Stimulated activated CD4-positive, alpha-beta T cell treated with anti-CD3 and anti-CD28 coated beads, Interleukin-4, amount 100 ng/mL, for 4 hours (primary cell): ENCODE data around the gene ZFHX3.

Source experiments
- DNase-seq, 2 experiments: peaks; one replicate each; pipeline ENCODE4 v3.0.0-alpha.2; 2020

ZFHX3 gene

DNA sequence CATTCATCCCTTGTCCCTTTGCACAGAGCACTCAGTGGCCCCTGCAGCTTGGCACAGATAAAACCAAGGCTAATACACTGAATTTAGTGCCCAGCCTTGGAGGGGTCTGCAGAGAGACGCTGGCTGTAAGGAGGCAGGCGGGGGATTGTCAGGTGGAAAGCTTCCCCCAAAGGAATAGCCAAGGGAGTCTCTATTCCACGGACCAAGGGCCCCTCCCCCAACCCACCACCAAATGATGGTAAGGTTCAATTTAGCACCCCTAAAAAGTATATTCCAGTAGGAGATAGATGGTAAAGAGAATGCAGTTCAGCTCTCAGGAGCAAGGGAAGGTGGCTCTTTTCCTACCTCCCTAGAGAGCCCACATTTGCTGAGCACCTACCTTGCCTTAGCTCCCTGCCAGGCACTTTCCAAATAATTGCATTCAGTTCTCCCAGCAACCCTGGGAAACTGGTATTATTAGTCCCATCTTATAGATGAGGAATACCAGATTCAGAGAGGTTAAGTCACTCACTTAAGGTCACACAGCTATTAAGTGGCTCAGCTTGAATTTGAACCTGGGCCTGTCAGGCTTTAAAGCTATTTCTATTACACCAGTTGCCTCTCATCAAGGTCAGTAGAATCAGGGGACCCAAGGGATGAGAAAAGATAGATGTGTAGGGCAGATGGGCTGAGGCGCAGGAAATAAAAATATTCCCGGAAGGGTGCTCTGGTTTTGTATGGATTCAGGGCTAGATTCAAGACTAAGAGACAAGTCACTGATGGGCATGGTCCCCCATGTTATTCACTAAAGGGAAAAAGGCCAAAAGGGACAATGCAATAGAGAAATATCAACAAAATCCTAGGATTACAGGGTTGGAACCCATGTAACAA, 20.0 kb upstream of the ZFHX3 start:
- DNase-seq, result no peak

- no peak for DNase-seq
Measured at GRCh38 chr16:73066927-73067670, 19.2 kb upstream of the ZFHX3 start.

GRCh38 chr16:73066331-73066926, 18.5 kb upstream of the ZFHX3 start:
- no peak for DNase-seq

GRCh38 chr16:73065632-73066330, 17.9 kb upstream of the ZFHX3 start:
- DNase-seq, result no peak

DNA sequence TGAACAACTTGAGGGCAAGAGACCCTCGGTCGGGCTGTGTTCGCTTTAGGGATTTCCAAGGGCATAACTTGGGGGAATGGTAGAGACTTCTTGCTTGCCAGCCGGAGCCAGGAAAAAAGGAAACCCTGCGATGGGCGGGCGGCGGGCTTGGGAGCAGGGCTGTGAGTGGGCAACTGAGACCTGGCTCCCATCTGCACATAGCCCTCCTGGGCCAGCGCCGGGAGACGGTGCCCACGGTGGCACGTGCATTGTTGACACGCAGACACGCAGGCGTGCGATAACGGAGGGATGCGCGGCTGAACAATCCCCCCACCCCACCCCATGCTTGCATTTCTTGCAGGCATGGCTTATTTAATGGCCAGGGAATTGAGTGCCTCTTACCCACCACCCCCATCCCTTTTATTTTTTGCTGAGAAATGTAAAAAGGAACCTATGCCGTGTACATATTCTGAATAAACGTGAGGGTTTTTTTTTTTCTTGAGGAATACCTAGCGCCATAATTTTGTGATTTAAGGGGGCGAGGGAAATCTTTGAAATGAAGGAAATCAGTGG, 17.1 kb upstream of the ZFHX3 start:
- DNase-seq, result no peak

DNA sequence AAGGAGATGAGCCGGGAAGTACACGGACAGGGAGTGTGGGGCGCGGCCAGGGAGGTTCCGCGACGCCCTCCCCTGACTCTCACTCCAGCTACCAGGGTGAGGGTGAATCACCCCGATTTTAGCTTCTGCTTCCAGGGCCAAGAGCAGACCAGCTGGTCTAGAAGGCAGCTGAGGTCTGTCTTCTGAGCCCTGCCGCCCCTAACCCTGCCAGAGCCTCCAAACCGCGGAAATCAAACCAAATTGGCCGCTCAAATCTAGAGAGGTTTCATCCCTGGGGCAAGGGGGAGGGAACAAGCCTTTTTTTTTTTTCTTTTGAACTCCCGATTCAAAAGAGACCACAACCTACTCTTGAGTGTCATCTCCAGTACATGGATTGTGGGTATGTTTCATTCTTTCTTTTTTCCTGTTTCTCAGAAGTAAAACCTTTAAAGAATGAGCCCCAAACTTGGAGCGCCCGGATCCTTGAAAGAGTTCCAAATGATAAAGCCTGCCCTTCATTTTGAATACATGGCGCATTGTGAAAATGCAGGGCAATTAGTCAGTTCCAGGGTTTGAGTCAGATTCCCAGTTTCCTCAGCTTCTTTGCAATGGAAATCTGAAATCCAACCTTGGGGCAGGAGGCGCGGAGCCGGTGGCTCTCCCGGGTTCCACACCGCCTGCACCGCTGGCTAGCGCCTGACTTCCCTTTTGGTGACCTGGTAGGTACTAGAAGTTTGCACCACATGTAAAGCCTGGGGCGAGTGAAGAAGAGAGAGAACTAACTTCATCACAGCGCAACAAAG, 16.5 kb upstream of the ZFHX3 start:
- DNase-seq, result no peak

DNA sequence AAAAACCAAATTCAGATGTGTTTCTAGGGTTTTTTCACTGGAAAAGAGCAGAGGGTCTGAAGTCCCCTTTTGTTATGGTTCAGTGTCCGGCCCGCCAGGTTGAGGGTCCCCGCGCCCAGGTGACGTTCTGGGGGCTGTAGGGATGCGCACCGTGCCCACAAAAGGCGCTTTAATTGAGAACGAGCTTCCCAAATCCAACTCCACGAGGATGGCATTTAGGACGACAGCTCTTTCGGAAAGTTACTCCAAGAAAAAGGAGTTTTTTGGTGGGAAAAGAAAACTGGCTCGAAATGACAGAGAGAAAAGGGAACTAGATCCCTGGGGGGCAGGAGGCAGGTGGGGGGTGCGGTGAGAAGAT, 15.9 kb upstream of the ZFHX3 start:
- no peak for DNase-seq

- no peak for DNase-seq
Measured at GRCh38 chr16:73062743-73063733, 15.1 kb upstream of the ZFHX3 start.

GRCh38 chr16:73062001-73062616, 14.2 kb upstream of the ZFHX3 start:
- no peak for DNase-seq

GRCh38 chr16:73060892-73061490, 13.1 kb upstream of the ZFHX3 start:
- no peak for DNase-seq

- DNase-seq, result no peak
Measured at GRCh38 chr16:73059779-73060615, 12.1 kb upstream of the ZFHX3 start.

- peak in 1 of 2 experiments; percentile 8 for DNase-seq
Measured at GRCh38 chr16:73058616-73059409, 10.9 kb upstream of the ZFHX3 start.

DNA sequence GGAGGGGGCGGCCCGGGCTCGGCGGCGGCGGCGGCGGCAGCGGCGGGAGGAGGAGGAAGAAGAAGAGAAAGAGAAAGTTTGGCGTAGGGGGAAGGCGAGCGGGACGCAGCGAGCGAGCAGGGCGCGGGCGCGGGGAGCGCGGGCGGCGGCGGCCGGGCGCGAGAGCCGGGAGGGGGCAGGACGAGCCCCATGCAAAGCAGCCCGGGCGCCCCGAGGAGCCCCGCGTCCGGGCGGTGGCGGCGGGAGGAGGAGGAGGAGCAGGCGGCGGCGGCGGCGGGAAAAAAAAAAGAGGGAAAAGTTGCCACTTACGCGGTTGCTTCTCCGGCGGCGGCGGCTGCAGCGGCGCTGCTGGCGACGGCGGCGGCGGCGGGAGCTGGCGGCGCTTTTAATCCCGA, 10.3 kb upstream of the ZFHX3 start:
- peak in 1 of 2 experiments; percentile 20 for DNase-seq

DNA sequence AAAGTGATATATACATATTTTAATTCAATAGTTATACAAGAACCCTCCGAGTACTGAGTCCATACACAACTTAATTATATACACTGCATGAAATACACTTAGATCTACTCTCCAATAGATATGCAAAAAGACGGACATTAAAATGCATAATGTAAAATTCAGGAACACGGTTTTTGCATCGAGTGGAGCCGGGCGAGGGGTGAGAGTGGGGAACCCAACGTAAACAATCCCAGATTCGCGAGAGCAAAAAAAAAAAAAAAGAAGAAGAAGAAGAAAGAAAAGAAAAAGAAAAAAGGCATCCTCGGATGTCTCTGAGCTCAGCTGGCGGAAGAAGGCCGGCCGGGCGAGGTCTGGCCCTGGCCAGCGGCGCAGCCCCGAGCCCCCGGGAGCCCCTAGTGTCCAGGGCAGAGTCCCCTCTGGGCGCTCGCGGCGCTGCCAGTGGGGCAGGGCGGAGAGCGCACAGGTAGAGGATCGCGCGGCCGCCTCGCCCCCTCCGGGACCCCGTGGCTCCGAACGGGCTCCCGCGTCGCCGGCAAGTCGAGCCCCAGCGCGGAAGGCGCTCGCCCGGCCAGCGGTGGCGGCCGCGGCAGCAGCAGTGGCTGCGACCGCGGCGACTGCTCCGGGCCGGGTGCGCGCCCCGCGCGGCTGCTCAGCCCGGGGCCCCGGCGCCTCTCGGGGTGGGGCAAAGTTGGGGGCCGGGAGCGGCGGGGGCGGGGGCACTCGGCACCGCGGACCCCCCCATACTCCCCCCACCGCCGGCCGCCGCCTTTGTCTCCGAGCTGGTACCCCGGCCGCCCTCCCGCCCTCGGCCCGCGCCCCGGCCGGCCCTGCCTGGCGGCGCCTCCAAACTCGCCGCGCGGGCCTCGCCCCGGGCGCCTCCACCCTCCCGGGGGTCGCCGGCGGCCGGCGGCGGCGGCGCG, 9.6 kb upstream of the ZFHX3 start:
- no peak for DNase-seq

GRCh38 chr16:73056921-73057290, 9.0 kb upstream of the ZFHX3 start:
- no peak for DNase-seq

DNA sequence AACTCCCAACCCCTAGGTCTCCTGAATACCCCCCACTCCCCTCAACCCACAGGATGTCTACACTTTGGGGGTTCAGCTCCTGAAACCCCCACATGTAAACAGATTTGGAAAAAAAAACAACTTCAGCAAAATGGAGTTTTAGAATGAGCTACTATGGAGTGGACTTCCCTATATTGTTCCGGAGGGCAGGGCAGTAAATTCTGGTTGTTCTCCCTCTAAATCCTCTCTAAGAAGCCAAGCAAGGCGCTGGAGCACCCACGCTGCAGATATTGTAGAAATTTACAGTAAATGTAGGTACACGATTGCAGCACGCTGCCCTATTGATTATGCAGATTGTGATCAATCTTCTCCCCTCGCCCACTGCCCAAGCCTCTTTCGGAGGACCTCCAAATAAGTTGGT, 8.5 kb upstream of the ZFHX3 start:
- DNase-seq, result no peak
